HG02870 (cell line): ENCODE results near the gene TMEM26.

Experiments used
- ATAC-seq: cut with Tn5 transposase; IDR thresholded peaks from one replicate; pipeline ENCODE4 v1.9.1; 2021; ENCODE audit warnings: mild to moderate bottlenecking, moderate library complexity; ENCODE audit not compliant: unreplicated experiment

Gene TMEM26

GRCh38 chr10:61452655-61453641 lies at the start of gene TMEM26:
Gene TMEM26, minus strand, starts transcription at chr10:61453381. Its CDS starts 300 bp downstream, at chr10:61453081.
- ATAC-seq, result no peak

- ATAC-seq, result no peak
Observed at GRCh38 chr10:61500460-61500859, 47.3 kb upstream of the TMEM26 start.

- ATAC-seq, result no peak
Observed at GRCh38 chr10:61492364-61492995, 39.3 kb upstream of the TMEM26 start.

GRCh38 chr10:61487506-61487905 lies 34.3 kb upstream of the TMEM26 start:
- ATAC-seq, result no peak

GRCh38 chr10:61486738-61487396 lies 33.7 kb upstream of the TMEM26 start:
- no peak for ATAC-seq

- no peak for ATAC-seq
Observed at GRCh38 chr10:61486251-61486650, 33.1 kb upstream of the TMEM26 start.

- no peak for ATAC-seq
Observed at GRCh38 chr10:61481597-61481996, 28.4 kb upstream of the TMEM26 start.

- ATAC-seq, result no peak
Observed at GRCh38 chr10:61480208-61480607, 27.0 kb upstream of the TMEM26 start.

GRCh38 chr10:61478621-61479312 lies 25.6 kb upstream of the TMEM26 start:
- ATAC-seq, result no peak

GRCh38 chr10:61477451-61477850 lies 24.3 kb upstream of the TMEM26 start:
- ATAC-seq, result no peak

GRCh38 chr10:61476529-61476928 lies 23.3 kb upstream of the TMEM26 start:
- no peak for ATAC-seq

GRCh38 chr10:61475449-61475873 lies 22.3 kb upstream of the TMEM26 start:
- no peak for ATAC-seq

- ATAC-seq, result no peak
Observed at GRCh38 chr10:61472090-61472674, 19.0 kb upstream of the TMEM26 start.

GRCh38 chr10:61471491-61471890 lies 18.3 kb upstream of the TMEM26 start:
- no peak for ATAC-seq

GRCh38 chr10:61470740-61471139 lies 17.6 kb upstream of the TMEM26 start:
- ATAC-seq, result no peak

- no peak for ATAC-seq
Observed at GRCh38 chr10:61465901-61466632, 12.9 kb upstream of the TMEM26 start.

- ATAC-seq, result no peak
Observed at GRCh38 chr10:61465171-61465496, 12.0 kb upstream of the TMEM26 start.

GRCh38 chr10:61464461-61465170 lies 11.4 kb upstream of the TMEM26 start:
- no peak for ATAC-seq
